Heart left ventricle (tissue), 16 donors: ENCODE measurements around the gene BAIAP2. TPM values are rescaled to one million over a fixed set of nuclear protein-coding genes. Genes with fewer than 3 reads are reported as not detected.

ENCODE experiments used
- ATAC-seq, 4 donors: fragments of 200-7000 bp; cut with Tn5 transposase; one replicate each; pipeline ENCODE4 v1.9.1; 2020 to 2022; ENCODE audit warnings: moderate library complexity in 4 of 4, mild to moderate bottlenecking in 3 of 4, moderate number of reproducible peaks in 1 of 4
- DNase-seq, 5 donors: peaks; one replicate each; pipeline ENCODE4 v3.0.0-alpha.2; 2020
- H3K27ac ChIP-seq, 12 donors: fragments of 200-600 bp; sonication (generic) in 4 of 12; one replicate each; pipeline versions ENCODE4 v1.5.0 to v1.8.0; 2016 to 2022; ENCODE audit warnings: mild to moderate bottlenecking in 2 of 12
- H3K27me3 ChIP-seq, 9 donors: fragments of 200-600 bp; sonication (generic) in 2 of 9; one replicate each; pipeline versions ENCODE4 v1.5.1 to v1.8.0; 2016 to 2022; ENCODE audit warnings: mild to moderate bottlenecking in 3 of 9
- H3K36me3 ChIP-seq, 9 donors: fragments of 200-600 bp; sonication (generic) in 2 of 9; one replicate each; pipeline versions ENCODE4 v1.5.0 to v1.8.0; 2018 to 2022; ENCODE audit warnings: mild to moderate bottlenecking in 2 of 9
- H3K4me1 ChIP-seq, 12 donors: fragments of 200-600 bp; sonication (generic) in 4 of 12; one replicate each; pipeline versions ENCODE4 v1.5.0 to v1.8.0; 2016 to 2022; ENCODE audit warnings: mild to moderate bottlenecking in 3 of 12
- H3K4me3 ChIP-seq, 12 donors: fragments of 200-600 bp; sonication (generic) in 4 of 12; one replicate each; pipeline versions ENCODE4 v1.5.0 to v1.8.0; 2017 to 2022; ENCODE audit warnings: mild to moderate bottlenecking in 9 of 12, moderate library complexity in 4 of 12
- H3K9me3 ChIP-seq, 12 donors: fragments of 200-600 bp; sonication (generic) in 4 of 12; one replicate each; pipeline versions ENCODE4 v1.5.0 to v1.8.0; 2016 to 2022; ENCODE audit warnings: mild to moderate bottlenecking in 1 of 12
- CTCF ChIP-seq, 12 donors: fragments of 200-600 bp; sonication (generic) in 4 of 12; IDR thresholded peaks; one replicate each; pipeline versions ENCODE4 v1.5.0 to v1.8.0; 2018 to 2022; ENCODE audit warnings: antibody characterized with exemption in 12 of 12, mild to moderate bottlenecking in 5 of 12
- POLR2A ChIP-seq, 2 donors: fragments of 450-650 bp; IDR thresholded peaks; one replicate each; pipeline ENCODE4 v1.6.1; 2017; ENCODE audit warnings: antibody characterized with exemption in 2 of 2, mild to moderate bottlenecking in 2 of 2, moderate library complexity in 2 of 2
- WGBS, 4 donors: extraction: QIAGEN DNeasy Blood & Tissue Kit in 2 of 4; methylation state at CpG; one replicate each; pipeline versions ENCODE4 v1.1.5 to v1.1.7; 2013 to 2018; 5-methylcytosine and 5-hydroxymethylcytosine counted together
- intact Hi-C, 10 donors: fragments of 100-400 bp; cut with DNase I; formaldehyde crosslinking; loops; one replicate each; pipeline versions ENCODE4 v1.11.1 to v1.14.2; 2022
- polyA plus RNA-seq, 2 donors: library from polyadenylated mRNA; stranded (reverse); fragments of 200-250 nt; gene quantifications; one replicate each; pipeline ENCODE4 v1.2.3, GENCODE V29; 2013
- total RNA-seq, 9 donors: library from RNA; depleted of rRNA in 2 of 9; stranded (reverse); fragments of >200 nt in 2 of 9; fragmentation: NEBNext Ultra II Directional in 3 of 9; extraction: Animal tissue kit (Norgen Biotek cat#: 25700) in 3 of 9; gene quantifications; one replicate each; pipeline versions ENCODE4 v1.1.0 to v1.2.4, GENCODE V29; 2016 to 2023
- donor health status: ischemic (EF 13 %, LVEDD 7.1; RV severe dilation, severe dysfunction).
- donor health status: healthy with polysubstance abuse.
- donor health status: DM: no; HTN: yes; CAD: no.
- donor health status: DM: no; HTN: no; CAD: no.
- donor health status: ischemic (EF 25% LVEDD 6.9; RV normal size, moderate dysfunction).
- donor health status: ischemic (EF 25% LVEDD 5.7; RV mildly dilated, moderate dysfunction).
- donor health status: healthy.
- donor health status: DM: yes; HTN: yes; CAD: no.
- donor health status: ischemic (EF 35%, LVEDD 5.7; RV mildly dilated, moderate dysfunction).
- donor health status: nonischemic (EF 11% LVEDD 7.7; RV severe dilation, severe dysfunction).
- donor health status: DM: yes; HTN: yes; CAD: no.
- donor health status: PGD.
- donor health status: ischemic (EF 29% LVEDD 5.4; RV normal size, mild dysfunction).
- donor health status: nonischemic (EF 23%, LVEDD 6.1; RV moderate dilation, normal function).

Gene BAIAP2
- total and polyA plus RNA-seq, 11 donors, result 8.9 to 30.2 (median 18.5) TPM

- Histone ChIP-seq H3K4me1 (peaks cover 0 to 13% (median 3%) of the 10 kb centered on the region in 12 donors), H3K27me3 (peaks cover 0 to 6% (median 0%) of the 10 kb centered on the region in 9 donors)
These were observed 124.8 kb downstream of the BAIAP2 start for GRCh38 chr17:81159611-81160265.

GRCh38 chr17:81160306-81160705, 125.4 kb downstream of the BAIAP2 start:
- 33 to 50% (median 42%) methylated on average over 8 to 28 of the region's 28 CpGs for WGBS, 4 donors

More at GRCh38 chr17:81159611-81160265, 124.8 kb downstream of the BAIAP2 start:
- ATAC-seq (peak in 2 of 4 donors; percentile 4 to 17), DNase-seq (no peak)
- H3K36me3 ChIP-seq, result no peaks in the 10 kb centered on the region
- peak overlapping the region in 11 of 12 donors; percentile 6 to 63 (median 51) for H3K4me3 ChIP-seq
- no peak for TF ChIP-seq POLR2A (IDR thresholded peaks at IDR 0.05)
- no peak for TF ChIP-seq CTCF (IDR thresholded peaks at IDR 0.05)
- WGBS, 4 donors, result 52 to 82% (median 69%) methylated on average over 7 to 25 of the region's 25 CpGs
- H3K27ac ChIP-seq, result peak overlapping the region in 8 of 12 donors; percentile 24 to 76 (median 66)
- intact Hi-C loops, result no loop called here
- H3K9me3 ChIP-seq, result no peaks in the 10 kb centered on the region

GRCh38 chr17:81160747-81161453, 125.9 kb downstream of the BAIAP2 start:
- Histone ChIP-seq H3K27ac (peak overlapping the region in 8 of 12 donors; percentile 6 to 76 (median 66)), H3K9me3 (no peaks in the 10 kb centered on the region), H3K36me3 (no peaks in the 10 kb centered on the region), H3K4me3 (peak overlapping the region in 10 of 12 donors; percentile 42 to 63 (median 53)), H3K27me3 (peaks cover 0 to 16% (median 0%) of the 10 kb centered on the region in 9 donors), H3K4me1 (peaks cover 0 to 20% (median 4%) of the 10 kb centered on the region in 12 donors)
- TF ChIP-seq POLR2A (IDR thresholded peaks at IDR 0.05) (no peak), CTCF (IDR thresholded peaks at IDR 0.05) (no peak)
- ATAC-seq (peak in 1 of 4 donors; percentile 39), DNase-seq (peak in 1 of 5 donors; percentile 8)
- intact Hi-C loops, result no loop called here
- WGBS, 4 donors, result 65 to 78% (median 71%) methylated on average over 31 to 32 of the region's 32 CpGs

More at GRCh38 chr17:81160306-81160705, 125.4 kb downstream of the BAIAP2 start:
- Histone ChIP-seq H3K4me3 (peak overlapping the region in 11 of 12 donors; percentile 6 to 63 (median 51)), H3K27me3 (peaks cover 0 to 11% (median 0%) of the 10 kb centered on the region in 9 donors), H3K36me3 (no peaks in the 10 kb centered on the region), H3K27ac (peak overlapping the region in 10 of 12 donors; percentile 6 to 76 (median 60)), H3K4me1 (peaks cover 0 to 15% (median 3%) of the 10 kb centered on the region in 12 donors), H3K9me3 (no peaks in the 10 kb centered on the region)
- ATAC-seq, result peak in 3 of 4 donors; percentile 30 to 81 (median 48)
- DNase-seq, result peak in 4 of 5 donors; percentile 68 to 89 (median 72)
- intact Hi-C loops, result no loop called here
- peak in 1 of 2 donors; percentile 12 for TF ChIP-seq POLR2A (IDR thresholded peaks at IDR 0.05)
- TF ChIP-seq CTCF (IDR thresholded peaks at IDR 0.05), result no peak

GRCh38 chr17:81161536-81161935, 126.6 kb downstream of the BAIAP2 start:
- ATAC-seq (no peak), DNase-seq (no peak)
- intact Hi-C loops, result no loop called here
- Histone ChIP-seq H3K27ac (no peak overlapping the region), H3K4me3 (no peak overlapping the region), H3K36me3 (no peaks in the 10 kb centered on the region), H3K9me3 (no peaks in the 10 kb centered on the region), H3K4me1 (peaks cover 0 to 22% (median 4%) of the 10 kb centered on the region in 12 donors), H3K27me3 (peaks cover 0 to 18% (median 1%) of the 10 kb centered on the region in 9 donors)
- TF ChIP-seq POLR2A (IDR thresholded peaks at IDR 0.05) (no peak), CTCF (IDR thresholded peaks at IDR 0.05) (no peak)
- 96 to 98% (median 97%) methylated on average over 13 to 15 of the region's 15 CpGs for WGBS, 4 donors
